HepG2 (cell line): ENCODE data around the gene TSC22D2. TPM values are rescaled to one million over a fixed set of nuclear protein-coding genes. Genes with fewer than 3 reads are reported as not detected.

ENCODE experiments used
- ATAC-seq: fragments of 200-7000 bp; cut with Tn5 transposase; 3 replicates; pipeline ENCODE4 v1.9.1; 2020; ENCODE audit warnings: mild to moderate bottlenecking, moderate library complexity
- BruUV-seq: library from RNA; stranded (reverse); fragments of 400-500 nt; replicated peaks from 2 replicates; lab custom pipeline; 2021; lab: Mats Ljungman, UMichigan
- CTCF ChIA-PET: fragments of 300-600 bp; formaldehyde crosslinking; extraction: SDS; loops from one replicate; lab custom pipeline; 2021; ENCODE audit warnings: low total read pairs, inconsistent platforms, low intra/inter-chr PET ratio; lab: Yijun Ruan, JAX
- POLR2A ChIA-PET: fragments of 350-600 bp; sonication (Branson Sonifier 250); formaldehyde crosslinking; loops from one replicate; lab custom pipeline; 2020; ENCODE audit warnings: antibody characterized with exemption, inconsistent platforms; lab: Yijun Ruan, JAX
- DNase-seq: peaks from one replicate; pipeline ENCODE4 v3.0.0-alpha.2; 2015; ENCODE audit warnings: low spot score
- FAIRE-seq: peaks from 3 replicates; lab custom pipeline; 2011; peaks lifted over from hg19 to GRCh38; lab: Jason Lieb, UNC
- H2AFZ ChIP-seq: one replicate; pipeline ENCODE4 v1.6.1; 2011; ENCODE audit warnings: low read length, inconsistent platforms
- H3K27ac ChIP-seq: fragments of 300-600 bp; 3 replicates; pipeline ENCODE4 v1.8.0; 2011; ENCODE audit warnings: mixed run types, mild to moderate bottlenecking, mixed read lengths, low read length, inconsistent platforms; ENCODE audit not compliant: insufficient read depth; ENCODE audit errors: extremely low read length
- H3K27me3 ChIP-seq, 2 experiments: fragments of 200-600 bp in 1 of 2; 2 replicates in 1 of 2; 3 replicates in 1 of 2; pipeline versions ENCODE4 v1.6.0 to v1.8.0; 2011; ENCODE audit warnings: low read length in 2 of 2, mild to moderate bottlenecking in 2 of 2, moderate library complexity in 2 of 2, inconsistent platforms in 1 of 2; ENCODE audit not compliant: insufficient read depth in 2 of 2, control insufficient read depth in 1 of 2
- H3K36me3 ChIP-seq, 2 experiments: fragments of 200-600 bp in 1 of 2; replicated peaks in 1 of 2; 2 replicates in 1 of 2; 3 replicates in 1 of 2; pipeline versions ENCODE4 v1.5.1 to v1.8.0; 2011; ENCODE audit warnings: low read length in 2 of 2, inconsistent platforms in 1 of 2; ENCODE audit not compliant: insufficient read depth in 2 of 2, control insufficient read depth in 1 of 2
- H3K4me1 ChIP-seq: 2 replicates; pipeline ENCODE4 v1.5.1; 2012; ENCODE audit warnings: low read length, inconsistent platforms; ENCODE audit not compliant: insufficient read depth
- H3K4me2 ChIP-seq: 2 replicates; pipeline ENCODE4 v1.6.0; 2011; ENCODE audit warnings: low read depth, low read length, inconsistent platforms
- H3K4me3 ChIP-seq, 3 experiments: fragments of 200-600 bp in 1 of 3; sonication (generic), shearing (Covaris generic) in 1 of 3; replicated peaks in 1 of 3; 2 replicates each; pipeline ENCODE4 v1.5.1; 2011 to 2016; ENCODE audit warnings: low read length in 3 of 3, inconsistent platforms in 2 of 3, low read depth in 2 of 3, mild to moderate bottlenecking in 2 of 3, control low read depth in 1 of 3, mixed read lengths in 1 of 3; ENCODE audit not compliant: insufficient read depth in 1 of 3
- H3K79me2 ChIP-seq: one replicate; pipeline ENCODE4 v1.6.1; 2011; ENCODE audit warnings: low read length, inconsistent platforms; ENCODE audit not compliant: insufficient read depth
- H3K9ac ChIP-seq: 2 replicates; pipeline ENCODE4 v1.6.0; 2011; ENCODE audit warnings: mild to moderate bottlenecking, low read depth, low read length, inconsistent platforms; ENCODE audit not compliant: insufficient read depth
- H3K9me3 ChIP-seq: 2 replicates; pipeline ENCODE4 v1.5.1; 2012; ENCODE audit warnings: mild to moderate bottlenecking, low read length
- H4K20me1 ChIP-seq: 2 replicates; pipeline ENCODE4 v1.6.0; 2011; ENCODE audit warnings: inconsistent platforms, mild to moderate bottlenecking, low read length, moderate library complexity; ENCODE audit not compliant: insufficient read depth
- ATF7 ChIP-seq, 2 experiments: fragments of 450-650 bp in 1 of 2; sonication (generic) in 1 of 2; formaldehyde crosslinking in 1 of 2; IDR thresholded peaks; 2 replicates each; pipeline versions ENCODE4 v1.4.0 to v1.6.1; 2016 to 2020; ENCODE audit warnings: antibody characterized with exemption in 1 of 2, mild to moderate bottlenecking in 1 of 2, missing genetic modification reagents in 1 of 2
- CEBPG ChIP-seq: IDR thresholded peaks from 2 replicates; pipeline ENCODE4 v1.6.1; 2016
- CREB1 ChIP-seq, 2 experiments: fragments of 450-650 bp in 1 of 2; IDR thresholded peaks; 2 replicates each; pipeline ENCODE4 v1.6.1; 2016 to 2017; ENCODE audit warnings: control low read depth in 1 of 2, mild to moderate bottlenecking in 1 of 2, missing compliant biosample characterization in 1 of 2, missing genetic modification characterization in 1 of 2
- GATA4 ChIP-seq: sonication (generic); IDR thresholded peaks from 2 replicates; pipeline ENCODE4 v1.6.1; 2016; ENCODE audit warnings: antibody characterized with exemption, low read depth, borderline replicate concordance
- PRPF4 ChIP-seq: fragments of 200-400 bp; formaldehyde crosslinking; IDR thresholded peaks from 2 replicates; pipeline ENCODE4 v1.6.1; 2016; ENCODE audit warnings: low read length, low read depth; ENCODE audit not compliant: poor library complexity, severe bottlenecking
- RAD21 ChIP-seq: fragments of 450-650 bp; formaldehyde crosslinking; IDR thresholded peaks from 2 replicates; pipeline ENCODE4 v1.5.0; 2020; ENCODE audit warnings: mild to moderate bottlenecking
- ZNF180 ChIP-seq: sonication (generic); formaldehyde crosslinking; IDR thresholded peaks from 2 replicates; pipeline ENCODE4 v1.4.0; 2020; ENCODE audit warnings: low read depth, missing genetic modification reagents, borderline replicate concordance
- ZNF567 ChIP-seq: sonication (generic); formaldehyde crosslinking; IDR thresholded peaks from 2 replicates; pipeline ENCODE4 v1.8.1; 2023; ENCODE audit warnings: mild to moderate bottlenecking, missing genetic modification reagents, borderline replicate concordance
- WGBS: methylation state at CpG from one replicate; pipeline ENCODE4 v1.1.6; 2017; ENCODE audit warnings: low lambda C conversion rate; 5-methylcytosine and 5-hydroxymethylcytosine counted together
- in situ Hi-C: cut with HindIII; loops from 2 replicates; pipeline ENCODE4 v1.10.0; 2017; ENCODE audit warnings: low pct_unique_long_range_greater_than_20kb; ENCODE audit not compliant: extremely low pct_ligation_motif_present
- intact Hi-C: fragments of 100-400 bp; cut with micrococcal nuclease; formaldehyde crosslinking; loops from one replicate; pipeline ENCODE4 v1.10.0; 2022; ENCODE audit not compliant: unreplicated experiment
- polyA plus RNA-seq, 8 experiments: library from polyadenylated mRNA; depleted of rRNA in 3 of 8; stranded (reverse) in 7 of 8; unstranded in 1 of 8; fragments of >200 nt; fragmentation: Illumina TruSeq in 4 of 8; extraction: Trizol in 4 of 8; gene quantifications; 2 replicates each; pipeline versions ENCODE4 v1.2.1 to v1.2.3, GENCODE V29; 2011 to 2016; ENCODE audit warnings: low read depth in 4 of 8, missing spikeins in 1 of 8, mixed read lengths in 1 of 8; ENCODE audit not compliant: insufficient read depth in 1 of 8
- total RNA-seq, 5 experiments: library from RNA; depleted of rRNA; stranded (reverse); fragments of >200 nt; fragmentation: Illumina TruSeq; extraction: Trizol; gene quantifications; 2 replicates each; pipeline ENCODE4 v1.2.3, GENCODE V29; 2016; ENCODE audit warnings: low read depth in 1 of 5
- TF ChIP-seq, protein P1 (sequence below): sonication (generic); formaldehyde crosslinking; IDR thresholded peaks from 2 replicates; pipeline ENCODE4 v1.5.1; 2020; ENCODE audit warnings: mild to moderate bottlenecking, missing genetic modification reagents, moderate library complexity
- TF ChIP-seq, protein P2 (sequence below): sonication (generic); formaldehyde crosslinking; IDR thresholded peaks from 2 replicates; pipeline ENCODE4 v1.4.0; 2020; ENCODE audit warnings: missing genetic modification reagents, borderline replicate concordance
- TF ChIP-seq, protein P3 (sequence below): IDR thresholded peaks from 2 replicates; pipeline ENCODE4 v1.6.1; 2016; ENCODE audit warnings: low read depth, control low read depth

TSC22D2 gene
- total and polyA plus RNA-seq, 2 of the 13 experiments (the other 11 are each of a cell fraction or from before 2014, with no cell fraction given): 4.6 to 8.2 TPM

DNA sequence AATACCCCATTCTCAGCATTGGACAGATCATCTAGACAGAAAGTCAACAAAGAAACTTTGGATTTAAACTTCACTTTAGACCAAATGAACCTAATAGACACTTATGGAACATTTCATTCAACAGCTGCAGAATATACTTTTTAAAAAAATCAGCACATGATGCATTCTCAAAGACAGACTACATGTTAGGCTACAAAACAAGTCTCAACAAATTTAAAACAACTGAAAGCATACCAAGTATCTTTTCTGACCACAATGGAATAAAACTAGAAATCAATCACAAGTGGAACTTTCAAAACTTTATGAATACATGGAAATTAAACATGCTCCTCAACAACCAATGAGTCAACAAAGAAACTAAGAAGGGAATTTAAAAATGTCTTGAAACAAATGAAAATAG is 100.3 kb downstream of the TSC22D2 start:
- Histone ChIP-seq H3K4me3 (no peak overlapping the region), H3K9me3 (no peaks in the 10 kb centered on the region), H3K4me1 (no peaks in the 10 kb centered on the region), H3K27ac (no peak overlapping the region), H3K79me2 (no peaks in the 10 kb centered on the region), H2AFZ (no peak overlapping the region), H3K27me3 (no peaks in the 10 kb centered on the region; a peak in 1 of 5 replicates), H3K4me2 (no peak overlapping the region), H3K9ac (no peak overlapping the region), H3K36me3 (no peaks in the 10 kb centered on the region), H4K20me1 (no peaks in the 10 kb centered on the region)
- in situ Hi-C loops: no loop called here
- no peak for TF ChIP-seq PRPF4
- ChIA-PET CTCF (no interaction called here), POLR2A (no interaction called here)
- no peak for DNase-seq
- intact Hi-C loops: no loop called here
- no TSS peak for BruUV-seq
- no peak for ATAC-seq
- FAIRE-seq: no peak

DNA sequence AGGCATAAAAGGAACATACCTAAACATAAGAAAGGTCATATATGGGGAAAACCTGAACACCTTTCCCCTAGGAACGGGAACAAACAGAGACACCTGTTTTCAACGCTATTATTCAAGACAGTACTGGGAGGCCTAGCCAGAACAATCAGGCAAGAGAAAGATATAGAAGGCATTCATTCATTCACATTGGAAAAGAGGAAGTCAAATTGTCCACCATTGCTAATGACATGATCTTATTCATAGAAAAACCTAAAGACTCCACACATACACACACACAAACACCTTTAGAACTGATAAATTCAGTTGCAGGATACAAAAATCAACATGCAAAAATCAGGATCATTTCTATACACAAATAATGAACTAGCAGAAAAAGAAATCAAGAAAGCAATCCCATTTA is 101.7 kb downstream of the TSC22D2 start:
- DNase-seq (no peak), FAIRE-seq (no peak), ATAC-seq (no peak)
- no peaks in the 10 kb centered on the region for H3K9me3 ChIP-seq
- H3K36me3 ChIP-seq: no peaks in the 10 kb centered on the region
- H3K4me2 ChIP-seq: no peak overlapping the region
- no peak overlapping the region for H2AFZ ChIP-seq
- no peak overlapping the region for H3K4me3 ChIP-seq
- intact Hi-C loops: no loop called here
- no peak overlapping the region for H3K27ac ChIP-seq
- in situ Hi-C loops: no loop called here
- H4K20me1 ChIP-seq: no peaks in the 10 kb centered on the region
- CTCF ChIA-PET: no interaction called here
- H3K9ac ChIP-seq: no peak overlapping the region
- 18% methylated on average over 2 of the region's 2 CpGs for WGBS
- POLR2A ChIA-PET: no interaction called here
- no peaks in the 10 kb centered on the region for H3K4me1 ChIP-seq
- H3K79me2 ChIP-seq: no peaks in the 10 kb centered on the region
- BruUV-seq: no TSS peak
- TF ChIP-seq, protein P1, sequence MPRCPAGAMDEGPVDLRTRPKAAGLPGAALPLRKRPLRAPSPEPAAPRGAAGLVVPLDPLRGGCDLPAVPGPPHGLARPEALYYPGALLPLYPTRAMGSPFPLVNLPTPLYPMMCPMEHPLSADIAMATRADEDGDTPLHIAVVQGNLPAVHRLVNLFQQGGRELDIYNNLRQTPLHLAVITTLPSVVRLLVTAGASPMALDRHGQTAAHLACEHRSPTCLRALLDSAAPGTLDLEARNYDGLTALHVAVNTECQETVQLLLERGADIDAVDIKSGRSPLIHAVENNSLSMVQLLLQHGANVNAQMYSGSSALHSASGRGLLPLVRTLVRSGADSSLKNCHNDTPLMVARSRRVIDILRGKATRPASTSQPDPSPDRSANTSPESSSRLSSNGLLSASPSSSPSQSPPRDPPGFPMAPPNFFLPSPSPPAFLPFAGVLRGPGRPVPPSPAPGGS (CRISPR knock-in tag): no peak
- TF ChIP-seq, protein P2, sequence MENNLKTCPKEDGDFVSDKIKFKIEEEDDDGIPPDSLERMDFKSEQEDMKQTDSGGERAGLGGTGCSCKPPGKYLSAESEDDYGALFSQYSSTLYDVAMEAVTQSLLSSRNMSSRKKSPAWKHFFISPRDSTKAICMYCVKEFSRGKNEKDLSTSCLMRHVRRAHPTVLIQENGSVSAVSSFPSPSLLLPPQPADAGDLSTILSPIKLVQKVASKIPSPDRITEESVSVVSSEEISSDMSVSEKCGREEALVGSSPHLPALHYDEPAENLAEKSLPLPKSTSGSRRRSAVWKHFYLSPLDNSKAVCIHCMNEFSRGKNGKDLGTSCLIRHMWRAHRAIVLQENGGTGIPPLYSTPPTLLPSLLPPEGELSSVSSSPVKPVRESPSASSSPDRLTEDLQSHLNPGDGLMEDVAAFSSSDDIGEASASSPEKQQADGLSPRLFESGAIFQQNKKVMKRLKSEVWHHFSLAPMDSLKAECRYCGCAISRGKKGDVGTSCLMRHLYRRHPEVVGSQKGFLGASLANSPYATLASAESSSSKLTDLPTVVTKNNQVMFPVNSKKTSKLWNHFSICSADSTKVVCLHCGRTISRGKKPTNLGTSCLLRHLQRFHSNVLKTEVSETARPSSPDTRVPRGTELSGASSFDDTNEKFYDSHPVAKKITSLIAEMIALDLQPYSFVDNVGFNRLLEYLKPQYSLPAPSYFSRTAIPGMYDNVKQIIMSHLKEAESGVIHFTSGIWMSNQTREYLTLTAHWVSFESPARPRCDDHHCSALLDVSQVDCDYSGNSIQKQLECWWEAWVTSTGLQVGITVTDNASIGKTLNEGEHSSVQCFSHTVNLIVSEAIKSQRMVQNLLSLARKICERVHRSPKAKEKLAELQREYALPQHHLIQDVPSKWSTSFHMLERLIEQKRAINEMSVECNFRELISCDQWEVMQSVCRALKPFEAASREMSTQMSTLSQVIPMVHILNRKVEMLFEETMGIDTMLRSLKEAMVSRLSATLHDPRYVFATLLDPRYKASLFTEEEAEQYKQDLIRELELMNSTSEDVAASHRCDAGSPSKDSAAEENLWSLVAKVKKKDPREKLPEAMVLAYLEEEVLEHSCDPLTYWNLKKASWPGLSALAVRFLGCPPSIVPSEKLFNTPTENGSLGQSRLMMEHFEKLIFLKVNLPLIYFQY: no peak
- TF ChIP-seq ZNF567 (CRISPR knock-in tag) (no peak), RAD21 (CRISPR knock-in tag) (no peak), ZNF180 (CRISPR knock-in tag) (no peak), CREB1 (IDR thresholded peaks at IDR 0.05) (no peak), CREB1 (CRISPR knock-in tag; IDR thresholded peaks at IDR 0.05) (no peak), GATA4 (no peak), ATF7 (IDR thresholded peaks at IDR 0.05) (no peak), ATF7 (CRISPR knock-in tag; IDR thresholded peaks at IDR 0.05) (no peak), CEBPG (no peak)
- TF ChIP-seq, protein P3, sequence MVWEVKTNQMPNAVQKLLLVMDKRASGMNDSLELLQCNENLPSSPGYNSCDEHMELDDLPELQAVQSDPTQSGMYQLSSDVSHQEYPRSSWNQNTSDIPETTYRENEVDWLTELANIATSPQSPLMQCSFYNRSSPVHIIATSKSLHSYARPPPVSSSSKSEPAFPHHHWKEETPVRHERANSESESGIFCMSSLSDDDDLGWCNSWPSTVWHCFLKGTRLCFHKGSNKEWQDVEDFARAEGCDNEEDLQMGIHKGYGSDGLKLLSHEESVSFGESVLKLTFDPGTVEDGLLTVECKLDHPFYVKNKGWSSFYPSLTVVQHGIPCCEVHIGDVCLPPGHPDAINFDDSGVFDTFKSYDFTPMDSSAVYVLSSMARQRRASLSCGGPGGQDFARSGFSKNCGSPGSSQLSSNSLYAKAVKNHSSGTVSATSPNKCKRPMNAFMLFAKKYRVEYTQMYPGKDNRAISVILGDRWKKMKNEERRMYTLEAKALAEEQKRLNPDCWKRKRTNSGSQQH: no peak
- H3K27me3 ChIP-seq: 0 out of 5 replicates have a peak, but pooled peaks cover 0 to 3% of the 10 kb centered on the region in 2 experiments
